Activated T-helper 1 cell treated with anti-CD3 and anti-CD28 coated beads, Interleukin-2, amount 50 U/mL, for 16 hours (primary cell): ENCODE measurements around the gene RNF169.

Experiments
- DNase-seq, 2 donors: peaks; one replicate each; pipeline ENCODE4 v3.0.0-alpha.2; 2020; ENCODE audit warnings: low read depth in 1 of 2, low spot score in 1 of 2

RNF169 gene

DNA sequence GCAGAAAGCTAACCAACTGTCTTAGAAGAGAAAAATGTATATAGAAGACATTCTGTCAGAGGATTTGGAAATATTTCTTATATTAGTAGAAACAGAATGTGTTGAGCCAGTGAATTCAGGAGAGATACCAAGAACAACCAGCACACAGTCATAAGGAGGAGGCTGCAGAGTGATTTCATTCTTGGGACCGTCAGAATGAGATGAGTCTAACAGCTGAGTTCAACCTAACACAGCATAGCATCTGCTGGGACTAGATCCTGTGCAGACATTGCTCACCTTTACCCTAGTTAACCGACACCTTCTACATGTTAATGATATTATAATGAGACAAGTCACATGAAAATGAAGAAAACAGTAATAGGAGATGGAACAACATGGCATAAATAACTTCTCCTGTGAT lies 114.8 kb downstream of the RNF169 start:
- DNase-seq, result no peak

DNA sequence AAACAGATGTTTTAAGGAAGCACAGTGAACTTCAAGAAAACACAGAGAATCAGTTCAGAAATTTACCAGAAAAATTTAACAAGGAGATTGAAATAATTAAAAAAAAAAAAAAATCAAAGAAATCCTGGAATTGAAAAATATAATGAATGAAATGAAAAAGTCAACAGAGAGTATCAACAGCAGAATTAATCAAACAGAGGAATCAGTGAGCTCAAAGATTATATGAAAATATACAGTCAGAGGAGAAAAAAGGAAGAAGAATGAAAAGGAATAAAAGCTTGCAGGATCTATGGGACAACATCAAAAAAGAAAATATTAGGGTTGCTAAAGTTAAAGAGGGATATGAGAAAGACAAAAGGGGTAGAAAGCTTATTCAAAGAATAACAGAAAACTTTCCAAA lies 117.9 kb downstream of the RNF169 start:
- no peak for DNase-seq

DNA sequence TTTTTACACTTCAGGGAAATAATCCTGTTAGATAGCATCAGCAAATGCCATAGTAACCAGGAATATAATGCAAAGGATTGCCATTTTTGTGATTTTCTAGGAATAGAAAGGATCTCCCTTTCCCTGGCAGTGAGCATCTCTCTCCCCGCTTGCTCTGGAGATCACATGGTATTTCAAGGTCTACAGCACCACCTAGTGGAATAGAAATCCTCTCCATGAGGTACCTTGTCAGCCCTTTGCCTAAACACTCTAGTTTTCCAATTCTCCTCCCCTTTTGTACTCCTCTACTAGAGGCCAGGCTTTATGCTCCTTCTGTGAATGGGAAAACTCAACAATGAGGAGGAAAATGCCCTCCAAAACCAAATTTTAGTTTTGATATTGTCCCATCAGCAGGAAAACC lies 121.8 kb downstream of the RNF169 start:
- no peak for DNase-seq

DNA sequence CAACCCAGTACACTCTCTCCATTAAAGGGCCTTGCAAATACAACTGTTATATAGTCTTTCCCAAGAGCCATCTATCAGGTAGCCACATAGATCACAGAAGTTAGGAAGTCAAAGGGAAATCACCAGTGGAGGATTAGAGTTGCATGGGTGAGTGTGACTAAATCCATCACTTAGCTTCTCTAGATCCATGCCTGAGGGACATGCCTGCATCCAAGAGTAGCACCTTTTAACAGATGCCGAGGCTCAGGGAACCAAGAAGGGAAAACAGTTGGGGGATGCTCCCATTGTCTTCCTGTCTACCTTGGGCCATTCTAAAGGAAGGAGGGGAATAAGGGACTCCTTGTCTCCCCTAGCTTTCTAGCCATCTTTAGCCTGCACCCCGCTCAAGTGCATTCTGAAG lies 122.4 kb downstream of the RNF169 start:
- DNase-seq, result no peak

- DNase-seq, result no peak
Measured at GRCh38 chr11:74877132-74877531, 128.5 kb downstream of the RNF169 start.
